Left ventricle myocardium superior (tissue), 1 donor: Measurements from ENCODE around the gene CHST12. TPM values are rescaled to one million over a fixed set of nuclear protein-coding genes. Genes with fewer than 3 reads are reported as not detected.
"Not testable (repeated sequence)": the region's sequence is repeated elsewhere in the genome, so short reads cannot be mapped to it uniquely, and the experiment has no call there.

Experiments
- ATAC-seq: fragments of 200-7000 bp; cut with Tn5 transposase; one replicate; pipeline ENCODE4 v1.9.1; 2020; ENCODE audit warnings: mild to moderate bottlenecking, moderate library complexity
- DNase-seq: peaks from one replicate; pipeline ENCODE4 v3.0.0-alpha.2; 2020
- intact Hi-C: fragments of 100-400 bp; cut with micrococcal nuclease; formaldehyde crosslinking; loops from one replicate; pipeline ENCODE4 v1.11.0; 2022
- total RNA-seq: library from RNA; stranded (reverse); fragmentation: NEBNext Ultra II Directional; extraction: Animal tissue kit (Norgen Biotek cat#: 25700); gene quantifications from one replicate; pipeline ENCODE4 v1.2.1, GENCODE V29; 2021
- donor health status: DM: no; HTN: yes; CAD: no; lungs with severe emphysema.

CHST12 gene
- total RNA-seq, 1 donor from 2014 or later: 15.1 TPM

DNA sequence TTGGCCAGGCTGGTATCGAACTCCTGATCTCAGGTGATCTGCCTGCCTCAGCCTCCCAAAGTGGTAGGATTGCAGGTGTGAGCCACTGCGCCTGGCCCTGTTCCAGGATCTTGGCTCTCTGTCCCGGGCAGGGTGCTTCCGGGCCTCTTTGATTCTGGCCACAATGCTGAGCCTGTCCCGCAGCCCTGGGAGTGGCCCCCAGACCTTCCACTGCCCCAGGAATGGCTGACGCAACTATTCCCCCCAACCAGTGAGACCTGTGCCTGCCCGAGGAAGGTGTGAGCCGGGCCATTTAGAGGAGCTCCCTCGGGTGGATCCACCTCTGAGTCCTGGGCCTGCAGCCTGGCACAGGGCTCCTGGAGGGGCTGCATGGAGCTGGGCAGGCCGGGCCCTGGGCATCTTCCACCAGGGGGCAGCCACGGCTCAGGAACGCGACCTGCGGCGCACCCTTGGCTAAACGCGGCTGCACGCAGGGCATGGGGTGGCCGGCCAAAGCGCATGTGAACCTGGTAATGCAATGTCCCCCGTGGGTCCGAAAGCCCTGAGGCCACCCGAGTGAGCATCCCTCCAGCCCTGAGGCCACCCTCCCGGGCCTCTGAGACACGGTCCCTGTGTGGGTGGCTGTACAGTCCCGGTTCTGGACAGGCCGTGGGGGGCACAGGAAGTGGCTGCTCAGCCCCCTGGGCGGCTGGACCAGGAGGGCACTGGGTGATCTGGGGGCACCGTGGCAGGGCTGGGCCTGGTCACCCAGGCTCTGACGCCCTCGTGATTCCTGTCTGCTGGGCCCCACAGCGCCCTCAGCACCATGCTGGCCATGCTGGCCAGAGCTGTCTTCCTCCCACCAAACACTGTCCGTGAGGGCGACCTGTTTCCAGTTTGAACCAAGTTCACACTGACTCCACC lies 48.0 kb downstream of the CHST12 start:
- DNase-seq (peak; percentile 93), ATAC-seq (peak; percentile 97)
- intact Hi-C loops: loop anchor here (10.0 kb wide), 1 partner anchor 233 kb away; the partner anchor contains the start of gene AMZ1

- DNase-seq: no peak
- peak; percentile 49 for ATAC-seq
- intact Hi-C loops: loop anchor here (10.0 kb wide), 1 partner anchor 233 kb away; the partner anchor contains the start of gene AMZ1
These were observed 48.7 kb downstream of the CHST12 start for GRCh38 chr7:2452074-2452507.

- ATAC-seq (no peak), DNase-seq (no peak)
- intact Hi-C loops: loop anchor here (10.0 kb wide), 1 partner anchor 232 kb away; the partner anchor contains the start of gene AMZ1
These were observed 49.3 kb downstream of the CHST12 start for GRCh38 chr7:2452643-2453270.

GRCh38 chr7:2453849-2454248 lies 50.4 kb downstream of the CHST12 start:
- ATAC-seq, DNase-seq: not testable (repeated sequence)
- intact Hi-C loops: loop anchor here (10.0 kb wide), 1 partner anchor 231 kb away; the partner anchor contains the start of gene AMZ1

GRCh38 chr7:2459674-2460073 lies 56.3 kb downstream of the CHST12 start:
- DNase-seq (no peak), ATAC-seq (no peak)
- intact Hi-C loops: loop anchor here (10.0 kb wide), 1 partner anchor 225 kb away; the partner anchor contains the start of gene AMZ1

DNA sequence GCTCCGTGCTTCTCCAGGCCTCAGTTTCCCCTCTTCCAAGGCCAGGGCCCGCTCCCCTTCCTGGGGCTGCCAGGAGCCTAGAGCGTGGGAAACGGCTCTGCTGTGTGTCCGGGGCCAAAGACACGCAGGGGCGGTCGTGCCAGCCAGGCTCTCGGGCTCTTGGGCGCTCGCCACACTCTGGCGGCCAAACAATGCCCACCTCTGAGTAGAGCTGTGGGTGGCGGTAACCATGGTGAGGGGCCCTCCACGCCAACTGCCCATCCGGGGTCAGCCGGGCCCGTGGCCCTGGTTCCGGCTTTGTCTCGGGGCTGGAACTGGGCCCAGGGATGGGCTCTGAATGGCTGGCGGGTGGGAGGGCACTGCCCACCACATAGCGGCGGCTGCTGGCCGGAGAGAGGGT lies 56.8 kb downstream of the CHST12 start:
- ATAC-seq: no peak
- intact Hi-C loops: no loop called here
- DNase-seq: no peak

DNA sequence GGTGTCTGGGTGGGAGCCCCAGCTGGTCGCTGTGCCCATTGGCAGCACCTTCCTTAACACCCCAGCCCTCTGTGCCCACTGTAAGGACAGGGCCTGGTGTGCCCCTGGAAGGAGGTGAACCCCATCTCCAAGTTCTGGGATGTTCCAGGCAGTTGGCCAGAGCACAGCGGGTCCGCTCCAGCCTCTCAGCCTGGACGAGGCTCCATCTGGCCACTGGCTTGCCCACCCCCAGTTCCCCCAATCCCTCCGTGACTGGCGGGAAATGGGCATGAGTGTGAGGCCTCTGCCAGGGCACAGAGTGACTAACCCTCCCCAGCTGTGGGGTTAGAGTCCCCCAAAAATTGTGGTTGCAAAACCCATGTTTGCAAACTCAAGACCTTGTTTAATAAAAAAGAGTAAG lies 57.2 kb downstream of the CHST12 start:
- DNase-seq: no peak
- intact Hi-C loops: no loop called here
- ATAC-seq: no peak

- no peak for DNase-seq
- no peak for ATAC-seq
- intact Hi-C loops: no loop called here
These were observed 58.0 kb downstream of the CHST12 start for GRCh38 chr7:2461268-2462026.

DNA sequence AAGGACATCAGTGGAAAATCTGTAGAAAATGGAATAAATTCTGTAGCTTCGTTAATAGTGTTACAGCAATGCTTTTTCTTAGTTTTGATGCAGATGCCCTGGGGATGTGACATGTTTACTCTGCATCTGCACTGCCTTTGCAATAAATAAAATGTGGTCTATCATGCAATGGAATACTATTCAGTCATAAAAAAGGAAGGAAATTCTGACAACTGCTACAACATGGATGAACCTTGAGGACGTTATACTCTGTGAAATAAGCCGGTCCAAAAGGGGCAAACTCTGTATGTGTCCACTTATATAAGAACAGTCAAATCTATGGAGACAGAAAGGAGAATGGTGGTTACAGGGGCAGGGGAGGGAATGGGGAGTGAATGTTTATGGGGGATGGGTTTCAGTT lies 59.3 kb downstream of the CHST12 start:
- no peak for ATAC-seq
- no peak for DNase-seq
- intact Hi-C loops: no loop called here

DNA sequence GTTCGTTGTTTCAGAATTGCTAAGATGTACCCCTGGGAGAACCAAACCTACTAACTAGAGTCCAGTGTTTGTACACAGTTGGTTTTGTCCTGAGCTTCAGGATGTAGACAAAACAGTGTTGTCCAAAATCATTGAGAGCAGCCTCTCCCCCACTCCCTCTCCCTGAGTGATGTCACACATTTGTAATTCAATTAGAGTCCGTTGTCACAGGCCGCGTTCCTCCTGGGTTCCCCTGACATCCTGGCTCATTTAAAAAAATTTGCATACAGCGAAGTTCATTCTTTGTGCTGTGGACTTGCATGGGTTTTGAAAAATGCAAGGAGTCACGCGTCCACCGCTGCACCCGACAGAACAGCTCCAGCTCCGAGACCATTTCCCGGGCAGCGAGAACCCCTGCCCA lies 62.5 kb downstream of the CHST12 start:
- ATAC-seq (no peak), DNase-seq (no peak)
- intact Hi-C loops: no loop called here

GRCh38 chr7:2466675-2467074 lies 63.3 kb downstream of the CHST12 start:
- DNase-seq: no peak
- intact Hi-C loops: no loop called here
- ATAC-seq: no peak

DNA sequence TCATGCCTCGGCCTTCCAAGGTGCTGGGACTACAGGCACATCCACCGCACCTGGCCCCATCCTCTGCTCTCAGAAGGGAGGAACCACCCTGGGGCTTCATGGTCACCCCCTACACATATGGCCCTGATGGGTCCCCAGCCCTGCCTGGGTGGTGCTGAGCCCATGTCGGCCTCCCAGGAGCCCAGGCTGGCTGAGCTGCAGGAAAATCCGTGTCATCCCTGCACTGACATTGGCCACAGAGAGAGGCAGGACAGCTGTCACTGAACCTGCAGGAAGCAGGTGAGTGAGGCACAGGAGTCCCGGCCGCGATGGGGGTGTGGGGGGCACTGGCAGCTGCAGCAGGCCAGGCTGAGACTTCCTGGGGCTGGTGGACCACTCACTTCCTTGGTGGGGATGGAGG lies 64.8 kb downstream of the CHST12 start:
- no peak for ATAC-seq
- intact Hi-C loops: no loop called here
- no peak for DNase-seq

DNA sequence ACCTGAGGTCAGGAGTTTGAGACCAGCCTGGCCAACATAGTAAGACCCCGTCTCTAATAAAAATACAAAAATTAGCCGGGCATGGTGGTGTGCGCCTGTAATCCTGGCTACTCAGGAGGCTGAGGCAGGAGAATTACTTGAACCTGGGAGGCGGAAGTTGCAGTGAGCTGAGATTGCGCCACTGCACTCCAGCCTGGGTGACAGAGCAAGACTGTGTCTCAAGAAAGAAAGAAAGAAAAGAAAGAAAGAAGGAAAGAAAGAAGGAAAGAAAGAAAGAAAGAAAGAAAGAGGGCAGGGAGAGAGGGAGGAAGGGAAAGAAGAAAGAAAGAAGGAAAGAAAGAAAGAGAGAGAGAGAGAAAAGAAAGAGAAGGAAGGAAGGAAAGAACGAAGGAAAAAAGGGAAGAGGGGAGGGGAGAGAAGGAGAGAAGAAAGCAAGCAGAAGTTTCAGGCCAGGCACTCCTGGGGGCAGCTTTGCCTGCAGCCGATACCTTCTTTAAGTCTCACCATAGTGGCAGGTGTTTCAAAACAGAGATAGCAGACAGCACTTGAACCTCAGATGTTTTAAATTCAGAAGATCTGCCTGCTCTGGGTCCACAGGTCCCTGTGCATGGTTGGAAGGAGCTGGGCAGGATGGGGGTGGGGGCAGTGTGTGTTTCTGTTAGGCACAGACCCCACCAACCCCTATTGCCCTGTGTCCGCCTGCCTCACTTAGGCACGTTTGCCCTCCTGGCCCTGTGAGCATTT lies 66.2 kb downstream of the CHST12 start:
- DNase-seq, ATAC-seq: not testable (repeated sequence)
- intact Hi-C loops: loop anchor here (10.0 kb wide), 1 partner anchor 95 kb away; no protein-coding TSS in a partner anchor

DNA sequence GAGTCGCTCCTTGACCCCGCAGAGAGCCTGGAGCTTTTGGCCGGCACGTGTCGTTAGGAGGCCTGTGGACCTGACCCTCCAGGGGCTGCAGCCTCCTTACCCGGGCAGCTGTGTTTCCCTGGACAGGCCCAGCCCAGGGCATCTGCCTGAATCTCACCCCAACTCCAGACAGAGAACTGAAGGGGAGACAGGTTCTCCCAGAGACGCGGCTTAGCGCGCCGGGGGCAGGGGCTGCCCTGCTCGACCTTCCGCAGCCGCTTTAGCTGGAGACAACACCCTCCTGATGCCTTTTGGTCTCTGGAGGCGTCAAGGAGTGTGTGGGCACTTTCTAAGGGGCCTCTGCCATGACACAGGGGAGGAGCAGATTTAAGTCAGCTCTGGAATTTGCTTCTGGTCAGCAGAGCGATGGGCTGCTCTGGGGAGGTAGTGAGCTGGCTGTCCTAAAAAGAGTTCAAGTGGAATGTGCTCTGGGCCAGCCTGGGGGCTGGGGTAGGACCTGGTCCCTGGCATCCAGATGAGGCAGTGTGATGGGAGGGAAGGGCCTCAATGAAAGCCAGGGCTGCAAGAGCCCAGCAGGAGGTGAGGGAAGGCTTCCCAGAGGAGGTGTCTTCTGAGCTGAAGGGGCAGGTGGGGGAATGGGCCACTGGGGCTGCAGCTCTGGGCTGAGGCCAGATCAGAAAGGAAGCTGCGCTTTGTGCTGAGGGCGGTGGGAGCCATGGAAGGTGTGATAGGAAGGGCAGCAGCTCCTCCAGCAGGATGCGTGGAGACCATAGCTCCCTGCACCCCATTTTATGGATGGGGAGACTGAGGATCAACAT lies 67.0 kb downstream of the CHST12 start:
- DNase-seq (no peak), ATAC-seq (no peak)
- intact Hi-C loops: loop anchor here (10.0 kb wide), 1 partner anchor 94 kb away; no protein-coding TSS in a partner anchor

DNA sequence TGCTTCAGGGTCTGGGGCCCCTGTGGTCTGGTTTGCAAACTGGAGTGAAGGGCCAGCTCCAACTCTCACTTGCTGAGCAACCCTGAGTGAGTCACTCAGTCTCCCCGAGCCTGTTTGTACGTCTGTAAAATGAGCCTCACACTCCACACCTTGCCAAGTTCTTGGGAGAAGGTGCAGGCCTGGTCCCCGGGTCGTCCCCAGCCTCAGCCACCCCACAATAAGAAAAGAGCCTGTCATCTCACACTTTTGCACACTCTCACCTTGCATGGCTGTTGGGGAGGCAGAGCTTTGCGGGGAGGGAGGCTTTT lies 67.6 kb downstream of the CHST12 start:
- intact Hi-C loops: loop anchor here (10.0 kb wide), 1 partner anchor 94 kb away; no protein-coding TSS in a partner anchor

GRCh38 chr7:2471396-2471795 lies 68.0 kb downstream of the CHST12 start:
- intact Hi-C loops: loop anchor here (10.0 kb wide), 1 partner anchor 93 kb away; no protein-coding TSS in a partner anchor
- ATAC-seq (peak; percentile 77), DNase-seq (peak; percentile 79)

More for the DNA sequence above, 67.6 kb downstream of the CHST12 start:
- DNase-seq (no peak), ATAC-seq (peak; percentile 39)

- ATAC-seq: no peak
- no peak for DNase-seq
- intact Hi-C loops: loop anchor here (10.0 kb wide), 1 partner anchor 92 kb away; no protein-coding TSS in a partner anchor
These were observed 69.3 kb downstream of the CHST12 start for GRCh38 chr7:2472739-2473138.
